Caki2 (cell line): ENCODE measurements around the gene GRID1. TPM values are rescaled to one million over a fixed set of nuclear protein-coding genes. Genes with fewer than 3 reads are reported as not detected.

Experiments
- DNase-seq: peaks from one replicate; pipeline ENCODE4 v3.0.0-alpha.2; 2015; ENCODE audit warnings: low read depth
- in situ Hi-C: cut with HindIII; loops from 2 replicates; pipeline ENCODE4 v1.10.0; 2016; ENCODE audit warnings: low sequenced_read_pairs, low pct_unique_long_range_greater_than_20kb, mixed read lengths
- total RNA-seq: library from RNA; depleted of rRNA; stranded (reverse); fragments of >200 nt; shearing (Covaris generic); gene quantifications from 2 replicates; pipeline ENCODE4 v1.2.3, GENCODE V29; 2014; ENCODE audit warnings: low replicate concordance

Gene GRID1
- total RNA-seq, 1 experiment from 2014 or later, result 2.6 TPM

DNA sequence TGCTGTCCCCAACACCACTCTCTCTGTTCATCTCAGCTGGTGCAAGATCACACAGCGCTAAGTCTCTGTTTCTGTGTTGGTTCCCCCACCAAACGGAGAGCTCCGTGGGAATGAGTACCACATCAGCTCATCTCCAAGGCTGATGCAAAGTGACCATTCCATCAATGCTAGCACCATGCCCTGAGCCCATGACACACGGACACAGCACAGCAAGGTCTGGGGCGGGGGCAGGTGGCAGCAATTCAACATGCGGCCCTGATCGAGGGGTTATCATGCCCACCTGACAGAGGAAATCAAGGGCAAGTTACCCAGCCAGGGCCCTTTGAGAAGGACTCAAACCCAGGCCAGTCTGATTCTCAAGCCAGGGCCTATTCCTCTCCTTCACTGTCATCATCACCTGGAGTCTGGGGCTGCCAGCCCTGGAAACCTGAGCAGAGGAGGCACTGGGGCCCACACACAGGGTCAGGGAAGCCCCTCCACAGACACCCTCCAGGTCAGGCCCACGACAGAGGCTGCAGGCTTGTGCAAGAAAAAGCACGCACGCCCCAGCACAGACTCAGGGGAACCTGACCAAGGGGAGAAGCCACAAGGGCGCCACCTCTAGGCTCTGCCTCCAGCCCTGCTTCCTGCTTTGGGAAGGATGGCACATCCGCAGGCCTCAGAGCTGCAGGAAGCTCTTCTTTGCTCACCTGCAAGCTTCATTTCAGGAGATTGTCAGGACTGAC lies 74.8 kb downstream of the GRID1 start:
- in situ Hi-C loops, result no loop called here

DNA sequence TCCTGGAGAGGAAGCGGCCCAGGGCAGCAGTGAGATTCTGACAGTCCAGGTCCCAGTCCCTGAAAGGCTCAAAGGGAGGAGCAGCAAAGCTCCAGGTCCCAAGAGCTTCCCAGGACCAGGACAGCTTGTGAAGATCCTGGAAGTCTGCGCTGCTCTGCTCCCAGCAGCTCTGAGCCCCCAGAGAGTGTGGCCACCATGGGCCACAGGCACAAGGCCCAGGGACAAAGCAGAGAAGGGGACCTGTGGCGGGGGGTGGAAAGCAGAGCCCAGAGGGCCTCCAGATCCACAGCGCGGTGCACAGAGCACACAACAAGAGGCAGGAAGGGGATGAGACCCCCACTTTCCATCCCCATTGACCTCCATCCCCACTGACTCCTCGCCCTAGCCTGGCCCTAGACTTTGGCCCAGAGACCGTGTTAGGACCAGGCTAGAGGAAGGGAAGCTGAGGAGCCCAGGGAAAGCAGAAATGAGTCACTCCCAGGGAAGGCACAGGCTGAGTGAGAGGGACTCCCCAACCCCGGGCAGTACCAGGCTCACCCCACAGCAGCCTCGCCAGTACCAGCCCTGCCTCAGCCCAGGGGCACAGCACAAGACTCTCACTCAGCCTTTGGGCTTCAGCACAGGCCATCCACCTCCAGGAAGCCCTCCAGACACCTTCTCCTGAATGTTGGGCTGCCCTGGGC lies 75.5 kb downstream of the GRID1 start:
- in situ Hi-C loops, result no loop called here
- DNase-seq, result no peak

More for the DNA sequence above, 74.8 kb downstream of the GRID1 start:
- DNase-seq, result no peak

DNA sequence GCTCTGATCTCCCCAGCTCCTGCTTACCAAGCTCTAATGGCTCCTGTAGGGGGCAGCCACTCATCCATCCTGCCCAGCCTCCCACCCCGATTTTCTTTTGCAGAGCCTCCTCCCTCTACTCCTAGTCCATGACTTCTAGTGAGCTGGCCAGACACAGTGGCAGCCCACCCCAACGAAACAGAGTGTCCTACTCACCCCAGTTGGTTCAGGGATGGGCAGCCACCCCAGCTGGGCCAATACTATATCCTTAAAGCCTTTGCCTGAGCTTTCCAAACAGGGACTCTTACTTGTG lies 77.1 kb downstream of the GRID1 start:
- in situ Hi-C loops, result no loop called here
- DNase-seq, result no peak

DNA sequence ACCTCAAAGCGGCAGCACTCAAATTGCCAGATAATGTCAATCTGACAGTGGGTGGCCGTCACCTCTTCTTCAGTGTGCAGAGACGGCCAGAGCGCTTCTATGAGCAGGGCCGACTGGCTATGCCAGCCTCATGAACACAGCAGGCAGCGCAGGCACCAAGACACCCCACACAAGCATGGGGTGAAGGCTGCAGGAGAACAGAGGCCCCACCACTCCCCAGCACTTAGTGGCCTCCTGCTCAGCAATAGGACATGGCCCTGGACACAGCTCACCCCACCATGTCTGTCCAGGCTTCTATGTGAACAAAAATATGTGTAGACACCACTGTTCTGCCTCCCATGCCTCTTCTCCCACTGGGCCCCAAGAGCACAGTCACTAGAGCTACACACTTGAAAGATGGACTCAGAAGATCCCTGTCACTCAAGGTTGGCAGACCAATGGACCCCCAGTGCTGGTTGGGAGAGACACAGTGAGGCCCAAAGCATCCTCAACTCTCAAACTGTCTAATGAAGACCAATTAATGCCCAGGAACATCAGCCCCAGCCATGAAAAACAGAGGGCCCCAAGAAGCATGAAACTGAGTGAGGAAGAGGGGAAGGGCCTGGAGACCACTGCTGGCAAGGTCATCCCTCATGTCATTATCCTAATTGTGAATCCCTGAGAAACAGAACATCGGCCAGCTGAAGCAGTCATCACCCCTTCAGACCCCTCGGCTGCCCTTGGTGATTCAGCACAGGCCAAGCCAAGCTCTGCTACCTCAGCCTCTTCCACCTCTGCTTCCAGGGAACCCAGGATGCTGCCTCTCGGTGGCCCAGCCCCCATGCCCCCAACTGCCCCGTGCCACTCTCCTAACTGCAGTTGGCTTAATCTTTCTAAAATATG lies 77.7 kb downstream of the GRID1 start:
- in situ Hi-C loops, result no loop called here
- no peak for DNase-seq

DNA sequence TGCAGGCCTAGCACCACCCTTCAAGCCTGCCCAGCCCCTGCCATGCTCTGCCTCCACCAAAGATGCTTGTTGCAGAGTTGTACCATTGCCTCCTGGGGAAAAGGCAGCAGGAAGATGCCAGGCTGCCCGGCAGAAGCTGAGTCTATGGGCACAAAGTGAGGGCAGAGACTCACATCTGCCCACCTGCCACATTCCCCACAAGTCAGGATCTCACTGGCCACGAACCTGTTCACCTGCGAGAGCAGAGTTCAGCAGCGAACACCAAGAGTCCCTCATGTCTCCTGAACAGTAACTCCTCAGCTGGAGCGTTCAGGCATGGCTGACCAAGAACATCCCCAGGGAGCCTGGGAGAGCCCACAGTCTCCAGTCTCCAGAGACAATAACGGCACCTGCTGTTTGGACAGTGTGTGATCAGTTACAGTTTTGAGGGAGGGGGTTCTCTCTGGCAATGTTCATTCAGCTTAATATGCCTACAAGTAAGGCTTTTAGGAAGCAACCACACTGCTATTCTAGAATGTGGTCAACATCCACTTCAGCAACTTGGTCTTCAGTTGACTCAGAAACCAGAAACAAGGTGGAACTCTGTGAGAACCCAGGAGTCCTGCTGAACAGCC lies 78.5 kb downstream of the GRID1 start:
- in situ Hi-C loops, result no loop called here
- no peak for DNase-seq

DNA sequence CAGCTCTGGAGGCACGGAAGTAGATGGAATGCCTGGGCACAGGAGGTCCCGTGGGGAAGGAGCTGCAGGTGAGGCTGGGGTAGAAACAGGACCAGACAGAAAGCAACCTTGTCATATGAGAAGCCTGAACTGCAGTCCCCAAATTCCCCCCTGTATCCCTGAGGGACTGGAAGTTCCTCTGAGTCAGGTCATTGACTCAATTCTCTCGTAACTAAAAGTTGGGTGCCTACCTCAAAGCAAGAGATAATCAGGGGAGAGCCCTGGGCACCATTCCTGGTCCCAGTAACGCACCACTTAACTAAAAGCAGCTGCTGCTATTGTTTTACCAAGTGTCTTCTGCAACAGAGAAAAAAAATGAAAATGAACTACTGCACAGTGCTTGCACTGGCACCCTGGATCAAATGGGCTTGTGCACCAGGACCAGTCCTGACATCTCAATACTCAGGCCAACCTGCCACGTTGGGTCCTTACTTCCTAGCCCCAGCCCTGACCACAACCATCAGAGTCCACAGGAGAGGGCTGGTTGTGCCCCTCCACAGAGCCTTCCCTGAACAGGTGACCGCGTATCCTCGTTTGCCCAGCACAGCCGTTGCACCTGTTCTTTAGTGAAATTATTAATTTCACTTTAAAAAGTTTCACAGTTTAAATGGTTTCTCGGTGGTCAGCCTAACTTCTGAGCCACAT lies 79.3 kb downstream of the GRID1 start:
- in situ Hi-C loops, result no loop called here
- DNase-seq, result no peak

DNA sequence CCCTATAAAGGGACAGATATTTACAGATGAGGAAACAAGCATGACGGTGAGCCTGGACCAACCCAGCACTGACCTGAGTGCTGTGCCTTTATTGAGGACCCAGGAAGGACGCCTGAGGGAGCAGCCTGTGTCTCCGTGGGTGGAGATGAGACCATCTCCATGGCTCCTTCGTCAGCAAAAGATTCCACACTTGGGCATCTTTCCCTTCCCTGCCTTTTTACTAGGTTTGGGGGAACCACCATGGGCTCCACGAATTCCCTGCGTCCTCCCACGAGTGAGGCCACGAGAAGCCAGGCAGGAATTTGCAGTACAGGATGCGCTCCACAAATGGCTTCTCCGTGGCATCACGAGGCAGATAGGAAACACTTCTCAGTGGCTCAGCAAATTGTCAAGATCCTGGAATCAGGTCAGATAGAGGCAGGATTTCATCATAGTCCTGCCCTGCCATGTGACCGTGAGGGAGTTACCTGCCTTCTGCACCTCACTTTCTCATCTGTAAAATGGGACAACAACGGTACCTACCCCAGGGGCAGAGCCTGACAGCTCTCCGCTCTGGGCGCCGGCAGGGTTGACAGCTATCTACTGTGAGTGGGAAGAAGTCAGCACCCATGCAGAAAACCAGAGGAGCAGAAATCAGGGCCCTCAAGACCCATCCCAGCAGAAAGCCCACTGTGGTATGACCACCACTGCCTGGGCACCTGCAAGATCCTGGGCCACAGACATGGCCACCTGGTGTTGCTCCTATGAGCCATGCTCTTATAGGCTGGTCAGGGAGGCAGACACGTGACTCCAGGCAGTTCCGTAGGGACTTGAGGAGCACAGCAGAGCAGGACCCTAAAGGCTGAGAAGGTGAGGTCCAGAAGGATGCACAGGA lies 80.1 kb downstream of the GRID1 start:
- no peak for DNase-seq
- in situ Hi-C loops, result no loop called here

DNA sequence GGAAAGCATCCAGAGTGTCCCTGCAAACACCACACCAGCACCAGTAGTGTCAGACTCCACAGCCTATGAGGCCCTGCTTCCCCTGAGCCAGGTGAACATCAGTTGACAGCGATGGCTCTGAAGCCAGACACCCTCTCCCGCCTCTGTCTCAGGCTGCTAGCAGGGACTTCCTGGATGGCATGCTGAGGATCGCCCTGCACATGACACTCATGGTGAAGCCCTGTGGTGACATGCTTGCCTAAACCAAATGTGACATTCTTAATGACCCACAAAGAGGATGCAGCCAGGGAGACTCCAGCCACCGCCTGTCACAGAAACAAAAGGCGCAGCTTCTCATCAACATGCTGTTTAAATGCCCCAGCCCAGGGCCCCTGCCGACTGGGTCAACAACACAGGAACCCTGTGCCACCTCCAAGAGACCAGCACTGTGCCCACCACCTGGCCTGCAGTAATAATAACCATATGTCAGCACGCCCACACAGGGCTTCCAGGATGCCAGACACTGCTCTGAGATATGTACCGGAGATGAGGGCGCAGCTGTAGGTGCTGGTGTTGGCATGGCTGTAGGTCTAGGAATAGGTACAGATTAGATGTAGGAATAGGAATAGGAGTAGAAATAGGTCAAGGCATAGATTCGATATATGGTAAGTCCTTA lies 81.3 kb downstream of the GRID1 start:
- in situ Hi-C loops, result no loop called here
- DNase-seq, result no peak

DNA sequence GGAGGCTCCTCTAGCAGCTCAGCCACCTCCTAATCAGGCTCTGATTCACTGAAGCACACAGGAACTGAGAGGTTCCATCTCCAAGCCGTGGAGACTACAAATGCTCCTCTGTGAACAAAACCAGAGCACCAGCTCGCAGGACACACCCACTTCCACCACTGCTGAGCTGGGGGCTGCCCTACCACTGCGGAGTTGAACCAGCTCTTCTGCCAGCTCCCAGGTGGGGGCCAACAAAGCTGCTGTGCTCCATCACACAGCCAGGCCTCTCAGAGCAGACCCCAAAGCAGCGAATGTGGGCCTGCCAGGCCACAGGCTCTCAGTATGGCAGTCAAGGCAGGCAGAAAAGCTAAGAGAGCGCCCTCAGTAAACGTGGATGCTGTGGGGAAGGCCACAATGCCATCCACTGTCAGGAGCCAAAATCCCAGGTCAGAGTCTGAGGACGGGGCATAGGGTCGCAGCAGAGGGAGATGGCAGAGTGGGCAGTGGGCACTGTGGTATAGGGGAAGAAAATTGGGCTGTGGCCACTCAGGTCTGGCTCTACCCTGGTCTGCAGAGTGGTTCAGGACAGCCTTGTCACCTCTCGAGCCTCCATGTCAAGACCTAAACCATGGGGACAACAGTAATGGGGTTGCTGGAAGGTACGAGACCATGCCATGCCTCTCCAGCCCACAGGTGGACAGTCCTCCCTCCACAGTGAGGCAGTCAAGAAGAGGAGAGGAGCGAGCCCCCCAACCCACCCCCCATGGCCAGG lies 82.1 kb downstream of the GRID1 start:
- no peak for DNase-seq
- in situ Hi-C loops, result no loop called here

DNA sequence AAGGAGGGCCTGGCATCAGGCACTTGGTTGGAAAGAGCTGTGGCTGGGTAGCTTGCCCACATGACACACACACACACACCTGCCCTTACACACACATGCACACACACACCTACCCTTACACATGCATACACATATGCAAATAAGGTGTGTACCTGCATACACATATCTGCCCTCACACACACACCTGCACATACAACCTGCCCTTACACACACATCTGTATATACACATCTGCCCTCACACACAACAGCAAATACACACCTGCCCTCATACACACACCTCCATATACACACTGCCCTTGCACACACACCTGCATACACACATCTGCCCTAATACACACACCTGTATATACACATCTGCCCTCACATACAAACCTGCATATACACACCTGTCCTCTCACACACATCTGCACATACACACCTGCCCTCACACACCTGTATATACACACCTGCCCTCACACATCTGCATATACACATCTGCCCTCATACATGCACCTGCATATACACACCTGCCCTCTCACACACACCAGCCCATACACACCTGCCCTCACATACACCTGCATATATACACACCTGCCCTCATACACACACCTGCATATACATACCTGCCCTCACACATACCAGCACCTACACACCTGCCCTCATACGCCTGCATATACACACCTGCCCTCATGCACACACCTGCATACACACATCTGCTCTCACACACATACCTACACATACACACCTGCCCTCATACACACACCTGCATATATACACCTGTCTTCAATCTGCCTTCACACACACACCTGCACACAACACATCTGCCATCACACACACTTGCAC lies 82.9 kb downstream of the GRID1 start:
- DNase-seq, result no peak
- in situ Hi-C loops, result no loop called here

DNA sequence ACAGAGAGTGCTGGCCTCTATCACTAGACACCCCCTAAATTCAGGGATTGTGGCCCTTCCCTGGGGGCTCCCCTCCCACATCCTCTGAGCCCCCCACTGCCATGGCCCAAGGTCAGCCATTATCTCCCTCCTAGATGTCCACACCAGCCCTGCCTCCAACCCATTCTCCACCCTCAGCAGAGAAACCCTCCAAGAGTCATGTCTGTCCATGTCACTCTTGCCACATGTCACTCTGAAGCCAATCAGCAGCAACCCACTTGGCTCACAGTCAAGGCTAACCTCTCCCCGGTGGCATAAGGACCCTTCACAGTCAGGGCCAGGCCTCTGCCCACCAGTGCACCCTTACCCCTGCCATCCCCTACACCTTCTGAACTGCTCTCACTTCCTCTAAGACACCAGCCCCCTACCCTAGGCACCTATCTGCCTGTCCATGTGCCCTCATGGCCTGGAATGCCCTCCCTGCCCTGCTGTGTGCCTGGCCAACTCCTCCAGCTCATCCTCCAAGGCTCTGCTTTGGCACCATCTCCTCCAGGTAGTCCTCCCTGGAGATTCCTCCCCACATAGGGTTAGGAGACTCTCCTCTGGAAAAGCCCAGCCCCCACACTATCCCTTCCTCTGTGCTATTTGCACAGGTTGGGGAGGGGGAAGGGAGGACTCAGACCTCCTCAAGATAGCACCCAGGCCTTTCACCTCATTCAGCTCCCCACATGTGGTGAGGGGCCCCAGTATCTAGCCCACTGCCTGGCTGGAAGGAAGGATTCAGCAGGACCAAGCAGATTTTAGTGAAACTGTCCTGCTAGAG lies 83.7 kb downstream of the GRID1 start:
- DNase-seq, result no peak
- in situ Hi-C loops, result no loop called here

DNA sequence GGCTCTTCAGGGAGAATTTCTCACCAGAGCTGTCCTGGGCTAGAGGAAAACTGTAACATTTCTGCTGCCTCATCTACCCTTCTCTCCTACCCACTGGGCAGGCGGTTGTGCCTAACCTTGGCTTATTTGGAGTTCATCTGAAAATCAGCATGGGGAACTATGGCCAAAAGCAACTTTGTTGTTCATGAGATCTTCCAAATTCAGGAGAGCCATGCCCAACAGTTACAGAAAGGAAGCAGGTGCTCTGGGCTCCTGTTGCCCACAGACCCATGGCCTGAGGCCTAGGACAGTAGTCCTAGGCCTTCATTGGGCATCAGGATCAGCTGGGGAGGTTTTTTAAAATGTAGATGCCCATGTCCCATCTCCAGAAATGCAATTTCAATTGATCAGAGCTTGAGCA lies 85.2 kb downstream of the GRID1 start:
- no peak for DNase-seq
- in situ Hi-C loops, result no loop called here

DNA sequence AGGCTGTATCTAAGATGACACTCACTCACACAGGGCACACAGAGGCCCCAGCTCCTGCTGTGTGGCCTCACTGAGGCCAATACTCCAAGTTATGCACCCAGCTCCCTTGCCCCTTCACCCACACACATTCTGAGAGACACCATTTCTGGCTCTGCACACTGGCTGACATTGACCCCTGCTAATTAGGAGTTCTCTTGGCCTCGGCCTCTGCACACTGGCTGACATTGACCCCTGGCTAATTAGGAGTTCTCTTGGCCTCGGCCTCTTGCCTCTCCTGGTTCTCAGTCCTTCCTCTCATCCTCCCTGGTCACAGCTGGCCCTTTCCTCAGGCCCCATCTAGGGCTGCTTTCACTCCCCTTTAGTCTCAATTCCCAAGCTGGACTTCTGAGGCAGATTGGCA lies 97.3 kb downstream of the GRID1 start:
- in situ Hi-C loops, result no loop called here

DNA sequence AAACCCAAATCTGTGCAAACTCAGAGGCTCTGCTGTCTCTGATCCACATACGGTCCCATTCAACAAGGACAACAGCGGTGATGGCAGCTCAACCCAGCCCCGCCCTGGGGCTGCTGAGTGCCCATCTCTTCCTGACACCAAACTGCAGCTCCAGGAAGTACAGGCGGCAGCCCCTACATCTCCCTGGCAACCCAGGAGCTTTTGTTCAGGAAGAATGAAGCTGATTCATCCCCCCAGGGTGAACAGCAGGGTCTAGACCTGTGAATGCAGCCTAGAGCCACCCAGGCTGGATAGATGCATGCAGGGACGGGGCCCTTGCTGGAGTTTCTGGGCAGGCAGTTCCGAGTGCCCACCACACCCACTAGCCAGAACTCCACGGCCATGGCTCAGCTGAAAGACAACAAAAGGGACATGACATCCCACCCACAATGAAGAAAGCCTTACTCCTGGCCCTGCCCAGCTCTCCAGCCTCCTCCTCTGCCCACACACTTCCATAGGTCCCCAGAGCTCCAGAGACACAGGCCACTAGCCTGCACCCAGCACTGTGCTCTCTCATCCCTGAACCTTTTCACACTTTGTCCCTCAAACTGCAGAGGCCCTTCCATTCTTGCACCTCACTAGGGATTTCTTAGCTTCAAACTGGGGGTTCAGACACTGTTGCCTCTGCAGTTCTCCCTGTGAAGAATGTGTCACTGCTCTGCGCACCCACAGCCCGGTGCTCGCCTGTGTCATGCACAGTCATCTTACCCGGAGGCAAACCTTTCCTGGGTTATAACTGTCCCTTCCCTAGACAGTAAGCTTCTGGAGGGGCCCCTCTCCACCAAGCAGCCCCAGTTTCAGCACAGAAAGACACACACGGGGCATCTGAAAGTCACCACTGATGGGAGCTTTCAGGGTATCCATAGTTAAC lies 99.1 kb downstream of the GRID1 start:
- in situ Hi-C loops, result no loop called here
- DNase-seq, result no peak

More for the DNA sequence above, 97.3 kb downstream of the GRID1 start:
- DNase-seq, result no peak
